B cell (primary cell): ENCODE measurements around the gene LATS2. TPM values are rescaled to one million over a fixed set of nuclear protein-coding genes. Genes with fewer than 3 reads are reported as not detected.

Source experiments
- ATAC-seq: fragments of 200-7000 bp; cut with Tn5 transposase; one replicate; pipeline ENCODE4 v1.10.0; 2021; ENCODE audit warnings: low read depth, mild to moderate bottlenecking, moderate number of reproducible peaks, moderate library complexity
- CTCF ChIA-PET: fragments of 350-600 bp; sonication (Branson Sonifier 250); formaldehyde crosslinking; loops from one replicate; lab custom pipeline; 2021; ENCODE audit warnings: antibody characterized with exemption, inconsistent platforms; lab: Charles Lee
- POLR2A ChIA-PET: fragments of 350-600 bp; sonication (Branson Sonifier 250); formaldehyde crosslinking; loops from one replicate; lab custom pipeline; 2021; ENCODE audit warnings: antibody characterized with exemption; lab: Charles Lee
- DNase-seq: peaks from one replicate; pipeline ENCODE4 v3.0.0; 2013
- H2AFZ ChIP-seq: 2 replicates; pipeline ENCODE4 v1.6.1; 2012; ENCODE audit warnings: mild to moderate bottlenecking, low read depth, low read length; ENCODE audit not compliant: insufficient read depth, poor library complexity, severe bottlenecking
- H3K27ac ChIP-seq, 2 donors: 1 replicate in 1 of 2; 2 replicates in 1 of 2; pipeline ENCODE4 v1.5.1; 2012 to 2013; ENCODE audit warnings: low read length in 2 of 2, mild to moderate bottlenecking in 2 of 2, moderate library complexity in 1 of 2
- H3K27me3 ChIP-seq, 4 experiments: fragments of 200-600 bp in 1 of 4; sonication (generic) in 1 of 4; replicated peaks in 1 of 4; 1 replicate in 2 of 4; 2 replicates in 2 of 4; pipeline versions ENCODE4 v1.6.1 to v1.7.0; 2013 to 2016; ENCODE audit warnings: low read length in 3 of 4, mild to moderate bottlenecking in 2 of 4, mixed read lengths in 1 of 4, moderate library complexity in 1 of 4; ENCODE audit not compliant: insufficient read depth in 4 of 4, control insufficient read depth in 3 of 4; ENCODE audit errors: control extremely low read depth in 1 of 4
- H3K36me3 ChIP-seq, 2 experiments: replicated peaks in 1 of 2; 1 replicate in 1 of 2; 2 replicates in 1 of 2; pipeline versions ENCODE4 v1.6.1 to v1.7.1; 2013; ENCODE audit warnings: low read length in 1 of 2; ENCODE audit not compliant: insufficient read depth in 2 of 2, control insufficient read depth in 1 of 2; ENCODE audit errors: control extremely low read depth in 1 of 2, extremely low read depth in 1 of 2
- H3K4me1 ChIP-seq, 2 donors: fragments of 200-600 bp in 1 of 2; sonication (generic) in 1 of 2; 1 replicate in 1 of 2; 2 replicates in 1 of 2; pipeline versions ENCODE4 v1.5.1 to v1.6.1; 2013 to 2017; ENCODE audit warnings: low read length in 2 of 2; ENCODE audit not compliant: control insufficient read depth in 2 of 2, insufficient read depth in 2 of 2
- H3K4me2 ChIP-seq: replicated peaks from 2 replicates; pipeline ENCODE3; 2012; ENCODE audit warnings: mild to moderate bottlenecking, low read depth, low read length; ENCODE audit not compliant: poor library complexity, severe bottlenecking
- H3K4me3 ChIP-seq, 5 experiments: fragments of 200-600 bp in 1 of 5; sonication (generic) in 1 of 5; 1 replicate in 3 of 5; 2 replicates in 2 of 5; pipeline versions ENCODE4 v1.5.1 to v1.7.0; 2011 to 2016; ENCODE audit warnings: low read length in 4 of 5, mild to moderate bottlenecking in 4 of 5, low read depth in 2 of 5, control low read depth in 1 of 5, moderate library complexity in 1 of 5; ENCODE audit not compliant: insufficient read depth in 1 of 5; ENCODE audit errors: control extremely low read depth in 1 of 5, extremely low read depth in 1 of 5
- H3K79me2 ChIP-seq: fragments of 200-600 bp; sonication (generic); one replicate; pipeline ENCODE4 v1.6.0; 2016; ENCODE audit warnings: low read length; ENCODE audit not compliant: control insufficient read depth, insufficient read depth
- H3K9ac ChIP-seq: fragments of 200-600 bp; sonication (generic); 2 replicates; pipeline ENCODE4 v1.6.1; 2017; ENCODE audit warnings: mild to moderate bottlenecking, low read length, moderate library complexity
- H3K9me3 ChIP-seq, 3 donors: one replicate each; pipeline versions ENCODE4 v1.6.1 to v1.7.1; 2013; ENCODE audit warnings: low read length in 2 of 3; ENCODE audit not compliant: control insufficient read depth in 2 of 3, insufficient read depth in 1 of 3; ENCODE audit errors: control extremely low read depth in 1 of 3
- H4K20me1 ChIP-seq: 2 replicates; pipeline ENCODE4 v1.6.0; 2012; ENCODE audit warnings: mild to moderate bottlenecking, low read length; ENCODE audit not compliant: insufficient read depth, control insufficient read depth, poor library complexity, severe bottlenecking
- H3K27ac Mint-ChIP-seq: one replicate; pipeline ENCODE4 v1.8.0; 2021; ENCODE audit warnings: mixed read lengths
- H3K27me3 Mint-ChIP-seq: one replicate; pipeline ENCODE4 v1.8.0; 2021; ENCODE audit warnings: mixed read lengths
- H3K4me1 Mint-ChIP-seq: one replicate; pipeline ENCODE4 v1.8.0; 2021; ENCODE audit warnings: mixed read lengths
- H3K4me3 Mint-ChIP-seq: one replicate; pipeline ENCODE4 v1.8.0; 2021; ENCODE audit warnings: mixed read lengths
- H3K9me3 Mint-ChIP-seq: one replicate; pipeline ENCODE4 v1.8.0; 2022; ENCODE audit warnings: mixed read lengths; ENCODE audit not compliant: insufficient read depth
- EZH2 ChIP-seq: IDR thresholded peaks from 2 replicates; pipeline ENCODE4 v1.6.1; 2012; ENCODE audit warnings: borderline replicate concordance, low read depth, mild to moderate bottlenecking, moderate library complexity, low read length; ENCODE audit not compliant: insufficient read depth, poor library complexity, severe bottlenecking
- WGBS: methylation state at CpG from one replicate; pipeline ENCODE4 v1.1.5; 2013; ENCODE audit warnings: missing lambda C conversion rate; ENCODE audit not compliant: insufficient coverage; 5-methylcytosine and 5-hydroxymethylcytosine counted together
- intact Hi-C: fragments of 100-400 bp; cut with micrococcal nuclease; formaldehyde crosslinking; loops from one replicate; pipeline ENCODE4 v1.10.0; 2022
- polyA plus RNA-seq: library from polyadenylated mRNA; depleted of rRNA; stranded (reverse); fragments of >200 nt; gene quantifications from 2 replicates; pipeline ENCODE4 v1.2.3, GENCODE V29; 2012
- total RNA-seq, 2 donors: library from RNA; stranded (reverse); fragments of 120-200 nt in 1 of 2; gene quantifications; 1 replicate in 1 of 2; 2 replicates in 1 of 2; pipeline versions ENCODE4 v1.2.3 to v1.2.4, GENCODE V29; 2013 to 2022
- TF ChIP-seq, protein P1 (sequence below): fragments of 200-600 bp; IDR thresholded peaks from one replicate; pipeline ENCODE4 v1.8.0; 2022; ENCODE audit warnings: antibody characterized with exemption, mild to moderate bottlenecking

LATS2 gene
- total and polyA plus RNA-seq, 2 donors (not counting 1 experiment from before 2014, with no cell fraction given), result 1.9 to 2.7 TPM

- Histone ChIP-seq H3K9ac (no peak overlapping the region), H3K4me3 (no peak overlapping the region), H3K79me2 (no peaks in the 10 kb centered on the region), H3K4me1 (no peaks in the 10 kb centered on the region), H3K36me3 (no peaks in the 10 kb centered on the region), H3K27ac (no peak overlapping the region), H4K20me1 (no peaks in the 10 kb centered on the region), H2AFZ (no peak overlapping the region), H3K27me3 (no peaks in the 10 kb centered on the region), H3K9me3 (peaks cover 0 to 11% (median 0%) of the 10 kb centered on the region in 3 donors), H3K4me2 (no peak overlapping the region)
- 97% methylated on average over 13 of the region's 14 CpGs for WGBS
- H3K27ac Mint-ChIP-seq, result no peak overlapping the region
- no peaks in the 10 kb centered on the region for H3K4me1 Mint-ChIP-seq
- no peak overlapping the region for H3K4me3 Mint-ChIP-seq
- DNase-seq, result no peak
- no peaks in the 10 kb centered on the region for H3K27me3 Mint-ChIP-seq
- ATAC-seq, result no peak
- TF ChIP-seq EZH2, result no peak
- ChIA-PET POLR2A (no interaction called here), CTCF (no interaction called here)
- H3K9me3 Mint-ChIP-seq, result peaks cover 3% of the 10 kb centered on the region
- intact Hi-C loops, result no loop called here
These were observed 63.9 kb downstream of the LATS2 start for GRCh38 chr13:20997301-20998161.

- no peak overlapping the region for H3K4me3 ChIP-seq
- Mint-ChIP-seq H3K9me3 (no peaks in the 10 kb centered on the region), H3K27ac (no peak overlapping the region), H3K4me3 (no peak overlapping the region), H3K4me1 (no peaks in the 10 kb centered on the region), H3K27me3 (no peaks in the 10 kb centered on the region)
- no peaks in the 10 kb centered on the region for H3K4me1 ChIP-seq
- H3K27ac ChIP-seq, result no peak overlapping the region
- peaks cover 0 to 3% (median 0%) of the 10 kb centered on the region in 3 donors for H3K9me3 ChIP-seq
- H3K36me3 ChIP-seq, result no peaks in the 10 kb centered on the region
- TF ChIP-seq EZH2, result no peak
- TF ChIP-seq, protein P1, sequence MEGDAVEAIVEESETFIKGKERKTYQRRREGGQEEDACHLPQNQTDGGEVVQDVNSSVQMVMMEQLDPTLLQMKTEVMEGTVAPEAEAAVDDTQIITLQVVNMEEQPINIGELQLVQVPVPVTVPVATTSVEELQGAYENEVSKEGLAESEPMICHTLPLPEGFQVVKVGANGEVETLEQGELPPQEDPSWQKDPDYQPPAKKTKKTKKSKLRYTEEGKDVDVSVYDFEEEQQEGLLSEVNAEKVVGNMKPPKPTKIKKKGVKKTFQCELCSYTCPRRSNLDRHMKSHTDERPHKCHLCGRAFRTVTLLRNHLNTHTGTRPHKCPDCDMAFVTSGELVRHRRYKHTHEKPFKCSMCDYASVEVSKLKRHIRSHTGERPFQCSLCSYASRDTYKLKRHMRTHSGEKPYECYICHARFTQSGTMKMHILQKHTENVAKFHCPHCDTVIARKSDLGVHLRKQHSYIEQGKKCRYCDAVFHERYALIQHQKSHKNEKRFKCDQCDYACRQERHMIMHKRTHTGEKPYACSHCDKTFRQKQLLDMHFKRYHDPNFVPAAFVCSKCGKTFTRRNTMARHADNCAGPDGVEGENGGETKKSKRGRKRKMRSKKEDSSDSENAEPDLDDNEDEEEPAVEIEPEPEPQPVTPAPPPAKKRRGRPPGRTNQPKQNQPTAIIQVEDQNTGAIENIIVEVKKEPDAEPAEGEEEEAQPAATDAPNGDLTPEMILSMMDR, result no peak
- no peaks in the 10 kb centered on the region for H3K79me2 ChIP-seq
- 90% methylated on average over 3 of the region's 4 CpGs for WGBS
- H3K27me3 ChIP-seq, result no peaks in the 10 kb centered on the region
- ChIA-PET POLR2A (no interaction called here), CTCF (no interaction called here)
- no peak overlapping the region for H3K4me2 ChIP-seq
- intact Hi-C loops, result no loop called here
- DNase-seq (no peak), ATAC-seq (no peak)
- no peak overlapping the region for H2AFZ ChIP-seq
- H3K9ac ChIP-seq, result no peak overlapping the region
- H4K20me1 ChIP-seq, result no peaks in the 10 kb centered on the region
These were observed 66.0 kb downstream of the LATS2 start for GRCh38 chr13:20995245-20995838.
